ENCODE measurements around the gene P2RY6. TPM values are rescaled to one million over a fixed set of nuclear protein-coding genes. Genes with fewer than 3 reads are reported as not detected.

P2RY6 gene
- total RNA-seq, 2 experiments from 2014 or later: not detected

DNA sequence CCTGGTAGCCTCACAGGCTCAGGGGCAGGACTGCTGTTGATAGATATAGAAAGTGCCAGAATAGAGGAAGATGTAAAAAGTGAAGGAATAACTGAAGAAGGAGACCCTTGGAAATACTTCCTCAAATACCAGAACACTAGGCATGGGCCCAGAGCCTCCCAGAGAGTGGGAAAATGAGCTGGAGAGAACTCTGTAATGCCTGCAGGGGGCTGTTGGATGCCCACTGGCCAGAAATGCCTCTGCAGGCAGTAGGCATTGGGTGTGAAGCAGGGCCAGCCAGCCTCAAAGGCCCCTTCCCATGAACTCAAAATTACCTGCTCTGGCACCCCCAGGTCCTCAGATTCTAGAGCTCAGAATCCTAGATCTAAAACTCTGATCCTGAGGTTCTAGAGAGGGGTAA is 38.9 kb upstream of the P2RY6 start:
- CTCF ChIA-PET (ENCODE audit: unreplicated experiment): no interaction called here

DNA sequence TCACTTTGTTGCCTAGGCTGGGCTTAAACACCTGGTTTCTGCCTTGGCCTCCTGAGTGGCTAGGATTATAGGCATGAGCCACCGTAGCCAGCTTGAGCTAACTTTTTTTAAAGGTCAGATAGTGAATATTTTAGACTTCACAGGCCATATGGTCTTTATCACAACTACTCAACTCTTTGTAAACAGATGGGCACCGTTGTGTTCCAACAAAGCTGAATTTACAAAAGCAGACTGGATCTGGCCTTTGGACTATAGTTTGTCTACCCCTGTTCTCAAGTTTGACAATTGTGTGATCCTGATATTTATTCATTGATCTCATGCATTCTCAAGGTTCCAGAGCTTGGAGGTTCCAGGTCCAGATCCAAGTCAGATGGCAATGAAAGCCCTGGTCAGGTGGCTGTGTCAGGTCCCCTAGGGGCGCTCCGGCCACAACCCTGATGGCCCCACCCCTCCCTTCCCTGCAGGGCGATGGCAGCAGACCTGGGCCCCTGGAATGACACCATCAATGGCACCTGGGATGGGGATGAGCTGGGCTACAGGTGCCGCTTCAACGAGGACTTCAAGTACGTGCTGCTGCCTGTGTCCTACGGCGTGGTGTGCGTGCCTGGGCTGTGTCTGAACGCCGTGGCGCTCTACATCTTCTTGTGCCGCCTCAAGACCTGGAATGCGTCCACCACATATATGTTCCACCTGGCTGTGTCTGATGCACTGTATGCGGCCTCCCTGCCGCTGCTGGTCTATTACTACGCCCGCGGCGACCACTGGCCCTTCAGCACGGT is 38.3 kb upstream of the P2RY6 start:
- BruUV-seq (replicated peaks): no TSS peak
- H3K79me2 ChIP-seq (ENCODE audit: insufficient read depth, low read depth, low read length): no peaks in the 10 kb centered on the region
- DNase-seq (ENCODE audit: low spot score): no peak
- H2AFZ ChIP-seq (ENCODE audit: low read length): no peak overlapping the region
- no peak for TF ChIP-seq EZH2phosphoT487 (IDR thresholded peaks at IDR 0.05; ENCODE audit: borderline replicate concordance, low read depth, low read length)
- TF ChIP-seq, protein P1, sequence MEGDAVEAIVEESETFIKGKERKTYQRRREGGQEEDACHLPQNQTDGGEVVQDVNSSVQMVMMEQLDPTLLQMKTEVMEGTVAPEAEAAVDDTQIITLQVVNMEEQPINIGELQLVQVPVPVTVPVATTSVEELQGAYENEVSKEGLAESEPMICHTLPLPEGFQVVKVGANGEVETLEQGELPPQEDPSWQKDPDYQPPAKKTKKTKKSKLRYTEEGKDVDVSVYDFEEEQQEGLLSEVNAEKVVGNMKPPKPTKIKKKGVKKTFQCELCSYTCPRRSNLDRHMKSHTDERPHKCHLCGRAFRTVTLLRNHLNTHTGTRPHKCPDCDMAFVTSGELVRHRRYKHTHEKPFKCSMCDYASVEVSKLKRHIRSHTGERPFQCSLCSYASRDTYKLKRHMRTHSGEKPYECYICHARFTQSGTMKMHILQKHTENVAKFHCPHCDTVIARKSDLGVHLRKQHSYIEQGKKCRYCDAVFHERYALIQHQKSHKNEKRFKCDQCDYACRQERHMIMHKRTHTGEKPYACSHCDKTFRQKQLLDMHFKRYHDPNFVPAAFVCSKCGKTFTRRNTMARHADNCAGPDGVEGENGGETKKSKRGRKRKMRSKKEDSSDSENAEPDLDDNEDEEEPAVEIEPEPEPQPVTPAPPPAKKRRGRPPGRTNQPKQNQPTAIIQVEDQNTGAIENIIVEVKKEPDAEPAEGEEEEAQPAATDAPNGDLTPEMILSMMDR (conservative IDR thresholded peaks at IDR 0.05; ENCODE audit: low read length): no peak
- H3K27ac ChIP-seq (ENCODE audit: low read depth, low read length, poor library complexity, severe bottlenecking): no peak overlapping the region
- H4K20me1 ChIP-seq (ENCODE audit: insufficient read depth, low read length): no peaks in the 10 kb centered on the region
- ChIA-PET CTCF (ENCODE audit: unreplicated experiment) (no interaction called here), POLR2A (no interaction called here)
- intact Hi-C loops (cut with micrococcal nuclease; ENCODE audit: unreplicated experiment): no loop called here
- no peaks in the 10 kb centered on the region for H3K4me1 ChIP-seq (ENCODE audit: insufficient read depth, low read length, poor library complexity, severe bottlenecking)
- no peaks in the 10 kb centered on the region for H3K9me3 ChIP-seq (ENCODE audit: low read length)
- no peaks in the 10 kb centered on the region for H3K9me2 ChIP-seq (ENCODE audit: insufficient read depth, low read length)
- no peak overlapping the region for H3K4me2 ChIP-seq (ENCODE audit: low read length)
- no peaks in the 10 kb centered on the region for H3K36me3 ChIP-seq (ENCODE audit: insufficient read depth, low read length)
- no peak overlapping the region for H3K4me3 ChIP-seq (ENCODE audit: low read depth, low read length, poor library complexity, severe bottlenecking)

More for the DNA sequence above, 38.9 kb upstream of the P2RY6 start:
- intact Hi-C loops (cut with micrococcal nuclease; ENCODE audit: unreplicated experiment): no loop called here
- POLR2A ChIA-PET: interaction anchor here (0.6 kb wide), 2 partner anchors 71 to 102 kb away, joined by 3 read pairs; no protein-coding TSS in a partner anchor
- Histone ChIP-seq H3K9me2 (ENCODE audit: insufficient read depth, low read length) (no peaks in the 10 kb centered on the region), H3K4me3 (ENCODE audit: low read depth, low read length, poor library complexity, severe bottlenecking) (no peak overlapping the region), H3K9me3 (ENCODE audit: low read length) (no peaks in the 10 kb centered on the region), H3K27ac (ENCODE audit: low read depth, low read length, poor library complexity, severe bottlenecking) (no peak overlapping the region), H3K36me3 (ENCODE audit: insufficient read depth, low read length) (no peaks in the 10 kb centered on the region), H2AFZ (ENCODE audit: low read length) (no peak overlapping the region), H4K20me1 (ENCODE audit: insufficient read depth, low read length) (no peaks in the 10 kb centered on the region), H3K79me2 (ENCODE audit: insufficient read depth, low read depth, low read length) (no peaks in the 10 kb centered on the region), H3K4me2 (ENCODE audit: low read length) (no peak overlapping the region), H3K4me1 (ENCODE audit: insufficient read depth, low read length, poor library complexity, severe bottlenecking) (no peaks in the 10 kb centered on the region)
- TF ChIP-seq EZH2phosphoT487 (IDR thresholded peaks at IDR 0.05; ENCODE audit: borderline replicate concordance, low read depth, low read length): no peak
- TF ChIP-seq, protein P1 (conservative IDR thresholded peaks at IDR 0.05; ENCODE audit: low read length): no peak
- no peak for DNase-seq (ENCODE audit: low spot score)
- BruUV-seq (replicated peaks): no TSS peak

DNA sequence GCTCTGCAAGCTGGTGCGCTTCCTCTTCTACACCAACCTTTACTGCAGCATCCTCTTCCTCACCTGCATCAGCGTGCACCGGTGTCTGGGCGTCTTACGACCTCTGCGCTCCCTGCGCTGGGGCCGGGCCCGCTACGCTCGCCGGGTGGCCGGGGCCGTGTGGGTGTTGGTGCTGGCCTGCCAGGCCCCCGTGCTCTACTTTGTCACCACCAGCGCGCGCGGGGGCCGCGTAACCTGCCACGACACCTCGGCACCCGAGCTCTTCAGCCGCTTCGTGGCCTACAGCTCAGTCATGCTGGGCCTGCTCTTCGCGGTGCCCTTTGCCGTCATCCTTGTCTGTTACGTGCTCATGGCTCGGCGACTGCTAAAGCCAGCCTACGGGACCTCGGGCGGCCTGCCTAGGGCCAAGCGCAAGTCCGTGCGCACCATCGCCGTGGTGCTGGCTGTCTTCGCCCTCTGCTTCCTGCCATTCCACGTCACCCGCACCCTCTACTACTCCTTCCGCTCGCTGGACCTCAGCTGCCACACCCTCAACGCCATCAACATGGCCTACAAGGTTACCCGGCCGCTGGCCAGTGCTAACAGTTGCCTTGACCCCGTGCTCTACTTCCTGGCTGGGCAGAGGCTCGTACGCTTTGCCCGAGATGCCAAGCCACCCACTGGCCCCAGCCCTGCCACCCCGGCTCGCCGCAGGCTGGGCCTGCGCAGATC is 37.5 kb upstream of the P2RY6 start:
- H2AFZ ChIP-seq (ENCODE audit: low read length): no peak overlapping the region
- CTCF ChIA-PET (ENCODE audit: unreplicated experiment): no interaction called here
- no peaks in the 10 kb centered on the region for H3K36me3 ChIP-seq (ENCODE audit: insufficient read depth, low read length)
- no peaks in the 10 kb centered on the region for H3K9me3 ChIP-seq (ENCODE audit: low read length)
- no peaks in the 10 kb centered on the region for H3K79me2 ChIP-seq (ENCODE audit: insufficient read depth, low read depth, low read length)
- no peak overlapping the region for H3K27ac ChIP-seq (ENCODE audit: low read depth, low read length, poor library complexity, severe bottlenecking)
- no TSS peak for BruUV-seq (replicated peaks)
- no peaks in the 10 kb centered on the region for H3K9me2 ChIP-seq (ENCODE audit: insufficient read depth, low read length)
- no peaks in the 10 kb centered on the region for H3K4me1 ChIP-seq (ENCODE audit: insufficient read depth, low read length, poor library complexity, severe bottlenecking)
- no peak overlapping the region for H3K4me3 ChIP-seq (ENCODE audit: low read depth, low read length, poor library complexity, severe bottlenecking)
- H3K4me2 ChIP-seq (ENCODE audit: low read length): no peak overlapping the region
- TF ChIP-seq, protein P1 (conservative IDR thresholded peaks at IDR 0.05; ENCODE audit: low read length): no peak
- no peak for TF ChIP-seq EZH2phosphoT487 (IDR thresholded peaks at IDR 0.05; ENCODE audit: borderline replicate concordance, low read depth, low read length)
- POLR2A ChIA-PET: no interaction called here
- intact Hi-C loops (cut with micrococcal nuclease; ENCODE audit: unreplicated experiment): no loop called here
- no peak for DNase-seq (ENCODE audit: low spot score)
- H4K20me1 ChIP-seq (ENCODE audit: insufficient read depth, low read length): no peaks in the 10 kb centered on the region
